Measurements from ENCODE around the gene PRR5L. TPM values are rescaled to one million over a fixed set of nuclear protein-coding genes. Genes with fewer than 3 reads are reported as not detected.

Gene PRR5L
- total and polyA plus RNA-seq, 12 donors, result 1.7 to 10.2 (median 7.3) TPM

- intact Hi-C loops (cut with DNase I), result no loop called here
- H3K4me3 ChIP-seq, result no peak overlapping the region
- H3K4me1 ChIP-seq (replicated peaks in 1 of 2), result peaks cover 12 to 21% of the 10 kb centered on the region in 2 donors
- H3K36me3 ChIP-seq (replicated peaks in 1 of 2), result no peaks in the 10 kb centered on the region
- no peak for DNase-seq
- no peak for TF ChIP-seq POLR2A (IDR thresholded peaks at IDR 0.05)
- H3K27me3 ChIP-seq, result no peaks in the 10 kb centered on the region
- H3K27ac ChIP-seq, result no peak overlapping the region
- H3K9me3 ChIP-seq (replicated peaks in 1 of 3), result no peaks in the 10 kb centered on the region
- WGBS, 4 donors, result 89 to 92% (median 90%) methylated on average over 18 of the region's 18 CpGs
Measured at GRCh38 chr11:36454551-36454940, 158.5 kb downstream of the PRR5L start.

- DNase-seq, result no peak
- WGBS, 4 donors, result 81 to 82% (median 82%) methylated on average over 13 to 17 of the region's 17 CpGs
- intact Hi-C loops (cut with DNase I), result no loop called here
Measured at GRCh38 chr11:36454941-36455631, 159.0 kb downstream of the PRR5L start.

GRCh38 chr11:36455658-36456111 is 159.6 kb downstream of the PRR5L start:
- TF ChIP-seq CTCF (IDR thresholded peaks at IDR 0.05) (no peak), POLR2A (IDR thresholded peaks at IDR 0.05) (no peak)
- Histone ChIP-seq H3K27me3 (no peaks in the 10 kb centered on the region), H3K36me3 (replicated peaks in 1 of 2) (no peaks in the 10 kb centered on the region), H3K27ac (peak overlapping the region in 3 of 5 donors; percentile 32 to 82 (median 58)), H3K4me1 (replicated peaks in 1 of 2) (peaks cover 5 to 11% of the 10 kb centered on the region in 2 donors), H3K4me3 (no peak overlapping the region), H3K9me3 (replicated peaks in 1 of 3) (no peaks in the 10 kb centered on the region)
- intact Hi-C loops (cut with DNase I), result no loop called here
- peak; percentile 49 to 82 (median 69) for DNase-seq
- 34 to 66% (median 63%) methylated on average over 3 to 11 of the region's 11 CpGs for WGBS, 4 donors

More at GRCh38 chr11:36454941-36455631, 159.0 kb downstream of the PRR5L start:
- no peak overlapping the region for H3K4me3 ChIP-seq
- TF ChIP-seq CTCF (IDR thresholded peaks at IDR 0.05), result no peak
- TF ChIP-seq POLR2A (IDR thresholded peaks at IDR 0.05), result no peak
- no peaks in the 10 kb centered on the region for H3K27me3 ChIP-seq
- no peaks in the 10 kb centered on the region for H3K36me3 ChIP-seq (replicated peaks in 1 of 2)
- peaks cover 8 to 16% of the 10 kb centered on the region in 2 donors for H3K4me1 ChIP-seq (replicated peaks in 1 of 2)
- no peaks in the 10 kb centered on the region for H3K9me3 ChIP-seq (replicated peaks in 1 of 3)
- peak overlapping the region in 1 of 5 donors; percentile 82 for H3K27ac ChIP-seq

GRCh38 chr11:36456156-36456555 is 160.1 kb downstream of the PRR5L start:
- intact Hi-C loops (cut with DNase I), result no loop called here
- no peak for TF ChIP-seq CTCF (IDR thresholded peaks at IDR 0.05)
- no peak for TF ChIP-seq POLR2A (IDR thresholded peaks at IDR 0.05)
- Histone ChIP-seq H3K4me1 (replicated peaks in 1 of 2) (peaks cover 5 to 11% of the 10 kb centered on the region in 2 donors), H3K27me3 (no peaks in the 10 kb centered on the region), H3K27ac (peak overlapping the region in 3 of 5 donors; percentile 32 to 82 (median 58)), H3K36me3 (replicated peaks in 1 of 2) (no peaks in the 10 kb centered on the region), H3K4me3 (no peak overlapping the region), H3K9me3 (replicated peaks in 1 of 3) (no peaks in the 10 kb centered on the region)
- whole genome bisulfite sequencing, 4 donors, result 53 to 87% (median 76%) methylated on average over 5 to 6 of the region's 6 CpGs
- no peak for DNase-seq
